HG03432 (cell line): ENCODE results near the gene PPP2R2B.

Experiments
- ATAC-seq: cut with Tn5 transposase; IDR thresholded peaks from one replicate; pipeline ENCODE4 v1.9.1; 2021; ENCODE audit warnings: mild to moderate bottlenecking, moderate library complexity; ENCODE audit not compliant: unreplicated experiment

The PPP2R2B gene

GRCh38 chr5:146707316-146707715 lies 171.2 kb downstream of the PPP2R2B start:
- ATAC-seq = no peak

DNA sequence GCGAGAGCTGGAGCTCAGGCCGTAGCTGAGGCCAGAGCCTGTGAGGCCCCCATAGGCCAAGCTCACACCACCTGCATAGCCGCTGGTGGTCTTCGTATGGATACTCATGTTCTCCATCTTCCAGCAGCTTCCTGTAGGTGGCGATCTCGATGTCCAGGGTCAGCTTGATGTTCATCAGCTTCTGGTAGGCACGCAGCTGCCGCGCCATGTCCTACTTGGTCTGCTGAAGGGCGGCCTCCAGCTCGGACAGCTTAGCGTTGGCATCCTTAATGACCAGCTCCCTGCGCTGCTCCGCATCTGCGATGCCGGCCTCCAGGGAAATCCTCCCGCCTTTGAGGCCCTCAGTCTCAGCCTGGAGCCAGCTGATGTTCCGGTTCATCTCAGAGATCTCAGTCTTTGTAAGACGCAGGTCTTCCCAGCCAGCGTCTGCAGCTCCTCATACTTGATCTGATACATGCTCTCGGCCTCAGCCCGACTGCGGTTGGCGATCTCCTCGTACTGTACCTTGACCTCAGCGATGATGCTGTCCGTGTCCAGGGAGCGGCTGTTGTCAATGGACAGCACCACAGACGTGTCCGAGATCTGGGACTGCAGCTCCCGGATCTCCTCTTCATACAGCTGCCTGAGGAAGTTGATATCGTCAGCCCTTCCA lies 172.1 kb downstream of the PPP2R2B start:
- ATAC-seq = no peak

DNA sequence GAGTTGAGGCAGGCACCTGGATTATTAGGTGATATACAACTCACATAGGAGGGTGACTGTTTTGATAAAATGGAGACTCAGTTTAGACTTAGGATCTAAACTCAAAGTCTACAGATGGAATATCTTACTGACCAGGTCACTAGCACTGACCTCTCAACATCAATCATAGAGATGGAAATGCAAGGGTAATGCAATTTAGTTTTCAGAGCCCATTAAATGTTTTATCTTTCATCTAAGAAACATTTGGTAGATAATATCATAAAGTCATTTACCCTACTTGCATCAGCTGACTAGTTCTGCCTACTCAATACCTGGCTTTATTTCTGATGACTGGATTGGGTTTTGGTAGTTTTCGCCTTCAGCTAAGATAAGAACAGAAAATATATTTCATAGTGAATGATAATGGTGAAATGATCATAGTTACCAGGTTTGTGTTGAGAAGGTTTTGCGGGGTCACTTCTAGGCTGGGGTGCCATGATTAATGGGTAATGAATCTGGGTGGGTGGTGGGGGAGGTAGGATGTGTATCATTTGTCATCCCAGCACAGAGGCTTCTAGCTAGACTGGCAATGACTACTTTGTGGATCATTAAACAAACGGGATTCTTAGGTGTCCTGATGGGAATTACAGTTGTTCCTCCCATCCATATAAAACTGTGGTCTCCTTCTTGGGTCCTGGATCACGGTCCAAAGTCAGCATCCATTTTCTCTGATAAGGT lies 173.4 kb downstream of the PPP2R2B start:
- no peak for ATAC-seq

- no peak for ATAC-seq
Observed at GRCh38 chr5:146703899-146704298, 174.7 kb downstream of the PPP2R2B start.

DNA sequence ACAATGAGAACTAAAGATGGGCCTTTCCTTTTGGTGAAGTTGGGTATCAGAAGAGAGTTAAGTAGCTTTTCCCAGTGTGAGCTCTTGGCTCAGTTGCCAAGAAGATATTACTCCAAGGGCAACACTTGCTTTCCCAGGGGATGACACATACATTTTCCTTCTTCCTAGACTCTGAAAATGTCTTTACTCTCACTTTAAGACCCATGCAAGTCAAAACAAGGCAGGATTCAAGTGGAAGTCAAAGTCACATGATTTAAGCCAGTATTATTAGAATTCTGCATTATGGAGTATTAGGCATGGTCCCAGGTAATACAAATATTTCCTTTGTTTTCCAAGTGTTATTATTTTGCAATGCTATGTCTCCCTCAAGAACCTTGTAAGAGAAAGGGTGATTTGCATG lies 175.1 kb downstream of the PPP2R2B start:
- no peak for ATAC-seq

DNA sequence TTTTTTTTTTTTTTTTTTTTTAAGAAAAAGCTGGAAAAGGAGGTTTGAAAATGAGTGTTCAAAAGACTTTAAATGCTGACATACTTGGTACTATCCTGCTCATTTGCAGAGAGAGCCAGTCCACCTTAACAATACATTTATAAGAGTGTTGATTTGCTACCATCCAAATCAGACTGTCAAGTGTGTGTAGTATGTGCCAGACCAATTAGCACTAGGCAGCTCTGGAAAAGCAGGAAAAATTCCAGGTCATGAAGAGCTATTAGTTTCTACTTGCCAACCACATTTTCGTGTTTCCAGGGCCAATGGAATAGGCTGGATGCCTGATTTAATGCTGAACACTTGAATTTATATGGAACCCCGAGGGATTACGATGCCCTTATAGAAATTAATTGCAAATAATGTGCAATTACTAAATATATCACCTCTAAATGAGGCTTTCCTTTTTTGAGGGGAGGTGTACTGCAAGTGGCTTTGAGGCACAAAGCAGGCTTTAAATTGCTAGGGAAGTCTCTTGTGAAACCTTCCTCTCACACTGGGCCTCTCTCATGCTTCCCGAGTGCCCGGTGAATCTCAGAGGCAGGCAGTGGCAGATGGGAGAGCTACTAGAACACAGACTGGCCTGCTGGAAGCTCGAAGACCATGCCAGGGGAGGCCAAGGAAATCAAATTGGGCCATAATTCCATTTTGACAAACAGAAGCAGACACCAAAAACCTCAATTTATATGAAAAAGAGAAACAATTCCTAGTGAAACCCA lies 178.7 kb downstream of the PPP2R2B start:
- no peak for ATAC-seq

GRCh38 chr5:146699138-146699537 lies 179.4 kb downstream of the PPP2R2B start:
- ATAC-seq = no peak

GRCh38 chr5:146698651-146699050 lies 179.9 kb downstream of the PPP2R2B start:
- ATAC-seq = no peak

DNA sequence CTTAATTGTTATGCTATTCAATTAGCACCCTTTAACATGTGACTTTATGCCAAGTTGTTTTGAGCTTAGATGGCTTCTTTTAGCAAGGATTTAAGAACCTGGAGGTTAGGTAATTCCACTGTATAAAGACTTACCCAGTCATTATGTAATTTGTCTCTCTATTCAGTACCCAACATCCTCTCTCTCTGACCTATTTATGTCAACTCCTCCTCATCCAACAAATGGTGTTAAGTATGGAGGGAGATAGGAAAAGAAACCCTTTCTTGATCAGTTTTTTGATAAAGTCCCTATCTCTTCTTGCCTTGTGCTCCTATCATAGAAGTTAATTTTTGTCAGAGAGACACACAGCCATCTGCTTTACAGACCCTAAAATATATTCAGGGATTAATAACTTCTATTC lies 181.3 kb downstream of the PPP2R2B start:
- no peak for ATAC-seq

DNA sequence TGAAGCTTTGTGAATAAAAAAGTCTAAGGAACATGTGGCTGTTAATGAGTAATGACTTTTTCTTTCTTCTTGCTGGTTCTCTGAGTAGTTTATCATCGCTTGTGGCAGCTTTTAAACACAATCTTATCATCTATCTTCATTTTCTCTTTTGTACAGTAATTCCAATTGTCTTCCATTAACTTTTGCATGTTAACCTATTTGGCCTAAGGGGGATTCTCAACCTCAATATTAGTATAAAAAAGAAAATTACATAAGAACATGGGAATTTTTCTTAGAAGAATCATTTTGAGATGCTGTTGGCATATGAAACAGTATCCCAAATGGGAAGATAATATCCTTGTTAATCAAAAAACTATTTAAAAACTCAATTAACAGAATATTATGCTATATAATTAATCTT lies 182.9 kb downstream of the PPP2R2B start:
- no peak for ATAC-seq

- ATAC-seq = no peak
Observed at GRCh38 chr5:146690880-146691355, 187.6 kb downstream of the PPP2R2B start.

GRCh38 chr5:146687630-146688029 lies 190.9 kb downstream of the PPP2R2B start:
- no peak for ATAC-seq

- ATAC-seq = no peak
Observed at GRCh38 chr5:146683861-146684260, 194.7 kb downstream of the PPP2R2B start.

DNA sequence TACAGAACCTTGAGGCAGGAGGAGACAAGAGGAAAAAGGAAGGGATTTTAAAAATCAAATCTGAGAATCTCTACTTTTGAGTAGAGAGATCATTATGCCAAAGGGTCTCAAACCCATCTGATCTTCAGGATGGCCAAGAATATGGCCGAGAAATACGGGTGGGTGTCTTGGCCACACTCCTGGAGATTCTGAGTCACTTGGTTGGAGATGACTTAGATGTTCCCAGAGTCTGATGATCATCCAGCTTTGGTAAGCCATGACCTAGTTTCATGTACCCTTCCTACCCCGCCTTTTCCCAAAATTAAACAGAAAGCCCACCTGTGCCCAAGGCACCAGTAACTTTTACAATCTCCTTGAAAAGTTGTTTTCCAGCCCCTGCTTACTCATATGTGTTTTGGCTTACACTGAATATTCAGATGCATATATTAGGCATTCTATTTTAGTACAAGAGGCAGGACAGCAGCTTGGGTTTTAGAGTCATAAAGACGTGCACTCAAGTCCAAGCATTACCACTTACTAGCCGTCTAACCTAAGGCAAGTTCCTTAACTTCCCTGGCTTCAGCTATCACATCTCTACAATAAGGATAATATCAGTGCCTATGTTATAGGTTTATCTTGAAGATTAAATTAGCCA lies 195.5 kb downstream of the PPP2R2B start:
- ATAC-seq = no peak

DNA sequence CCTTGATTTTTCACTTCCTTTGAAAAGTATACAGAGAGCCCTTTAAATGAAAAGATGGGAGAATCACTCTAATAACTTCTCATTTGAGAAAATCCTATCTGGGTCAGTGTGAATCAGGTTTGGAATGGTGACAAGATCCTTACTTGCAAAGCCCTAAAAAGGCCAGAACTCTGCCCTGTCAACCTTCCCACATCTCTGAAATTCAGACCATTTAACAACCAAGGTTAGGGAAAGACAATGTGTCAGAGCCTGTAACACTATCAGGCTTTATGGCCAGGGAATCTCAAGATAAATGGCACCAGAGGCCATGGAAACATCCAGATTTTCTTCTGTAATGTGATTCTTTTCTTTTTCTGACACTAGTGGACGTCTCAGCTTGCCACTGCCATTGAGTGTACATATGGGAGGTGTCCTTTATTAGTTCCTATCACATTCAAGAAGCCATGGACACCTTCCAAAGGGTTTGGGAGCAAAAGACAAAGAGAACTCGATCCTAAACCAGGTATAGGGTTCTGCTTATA lies 196.9 kb downstream of the PPP2R2B start:
- no peak for ATAC-seq

DNA sequence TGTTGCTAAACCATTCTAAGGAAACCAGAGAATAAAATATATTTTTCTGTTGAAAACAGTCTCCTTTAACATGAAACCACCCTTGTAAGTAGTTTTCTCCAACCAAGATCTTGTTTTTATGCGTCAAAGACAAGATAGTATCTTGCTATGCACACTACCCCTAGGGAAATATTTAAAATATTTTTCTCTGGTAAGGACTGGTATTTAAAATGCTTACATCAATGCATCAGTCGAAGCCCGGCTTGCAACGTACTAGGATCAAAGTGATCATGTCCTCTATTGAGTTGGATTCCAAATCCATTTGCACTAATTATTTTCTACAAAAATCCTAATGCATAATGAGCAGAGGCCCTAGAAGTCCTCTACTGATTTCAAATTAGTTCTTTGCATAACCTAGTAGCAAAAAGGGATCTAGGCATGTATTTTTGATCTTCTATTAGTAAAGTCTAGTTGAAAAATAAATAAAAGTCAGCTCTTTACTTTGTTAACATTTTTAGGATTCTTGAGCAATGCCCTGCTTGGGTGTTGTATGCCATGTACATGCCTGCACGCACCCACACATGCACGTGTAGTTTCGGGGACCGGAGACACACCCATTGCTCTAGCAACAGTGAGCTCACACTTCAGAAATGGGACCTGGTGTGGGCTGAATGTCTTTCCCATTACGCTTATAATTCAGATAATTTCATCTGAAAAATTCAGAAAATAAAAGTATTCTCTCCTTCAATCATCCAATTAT lies 197.5 kb downstream of the PPP2R2B start:
- no peak for ATAC-seq

DNA sequence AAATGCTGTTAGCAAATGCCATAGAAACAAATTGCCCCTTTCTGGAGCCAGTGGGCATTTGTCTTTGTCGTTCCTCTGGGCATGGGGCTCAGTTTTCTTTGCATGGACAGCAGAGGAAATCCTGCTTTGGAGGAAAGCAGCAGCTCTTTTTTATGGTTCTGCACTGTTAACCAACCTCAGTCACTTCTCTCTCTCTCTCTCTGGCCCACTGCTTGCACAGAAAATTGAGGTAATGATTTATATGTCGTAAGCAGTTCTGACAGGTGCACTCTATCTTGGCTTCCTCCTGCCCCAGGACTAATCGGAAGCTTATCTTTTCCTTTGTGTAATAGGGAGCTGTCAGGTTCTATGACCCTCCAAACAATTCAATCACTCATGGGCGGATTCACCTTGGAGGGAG lies 202.9 kb downstream of the PPP2R2B start:
- ATAC-seq = peak; percentile 60

- no peak for ATAC-seq
Observed at GRCh38 chr5:146672866-146673265, 205.7 kb downstream of the PPP2R2B start.

DNA sequence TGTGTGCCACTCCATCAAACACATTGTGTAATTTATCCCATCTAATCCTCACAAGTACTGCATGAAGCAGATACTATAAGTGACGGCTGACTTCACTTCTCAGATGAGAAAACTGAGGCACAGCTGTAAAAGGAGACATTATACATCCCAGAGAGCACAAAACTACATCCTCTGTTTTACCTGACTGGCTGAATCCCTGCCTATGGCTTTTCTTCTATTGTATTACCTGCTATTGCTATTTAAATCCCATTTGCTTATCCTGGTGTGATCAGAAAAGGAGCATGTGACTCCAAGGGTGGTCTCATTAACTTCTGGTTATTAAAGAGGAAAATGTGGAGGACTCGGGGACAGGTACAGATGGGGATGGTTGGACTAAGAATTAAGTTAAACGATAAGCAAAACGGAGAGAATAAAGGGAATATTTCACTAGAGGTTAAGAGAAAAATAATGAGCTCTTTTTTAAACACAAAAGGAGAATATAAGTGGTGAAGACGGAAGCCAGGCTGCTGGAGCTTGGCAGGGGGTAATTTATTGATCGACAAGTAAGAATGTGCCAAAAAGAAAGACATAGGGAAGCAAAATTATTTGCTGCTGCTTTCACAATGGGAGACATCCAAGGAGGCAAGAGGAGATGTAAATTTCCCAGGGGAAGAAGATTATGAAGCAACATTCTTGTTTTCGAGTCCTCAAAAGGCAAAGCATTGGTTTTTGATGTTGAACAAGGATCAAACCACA lies 206.8 kb downstream of the PPP2R2B start:
- ATAC-seq = no peak

GRCh38 chr5:146669656-146670055 lies 208.9 kb downstream of the PPP2R2B start:
- ATAC-seq = no peak
